HepG2 (cell line): ENCODE data around the gene LYZL2. TPM values are rescaled to one million over a fixed set of nuclear protein-coding genes. Genes with fewer than 3 reads are reported as not detected.

Experiments used
- CCAR2 ChIP-seq: fragments of 200-400 bp; formaldehyde crosslinking; optimal IDR thresholded peaks from 2 replicates; pipeline ENCODE3; 2018; ENCODE audit warnings: low read depth, mild to moderate bottlenecking, low read length, moderate library complexity
- CTCF ChIP-seq: sonication (generic); formaldehyde crosslinking; IDR thresholded peaks from 2 replicates; pipeline ENCODE4 v1.5.0; 2020; ENCODE audit warnings: mild to moderate bottlenecking, missing genetic modification reagents, moderate library complexity
- GATAD2A ChIP-seq: IDR thresholded peaks from 2 replicates; pipeline ENCODE4 v1.6.1; 2016
- HDAC1 ChIP-seq: sonication (generic); formaldehyde crosslinking; IDR thresholded peaks from 2 replicates; pipeline ENCODE4 v1.5.1; 2020; ENCODE audit warnings: mild to moderate bottlenecking, missing genetic modification reagents
- HNF4A ChIP-seq: sonication (generic); formaldehyde crosslinking; IDR thresholded peaks from 2 replicates; pipeline ENCODE4 v1.4.0; 2020; ENCODE audit warnings: missing genetic modification reagents
- ISX ChIP-seq: sonication (generic); formaldehyde crosslinking; conservative IDR thresholded peaks from 2 replicates; pipeline ENCODE4 v1.5.0; 2020; ENCODE audit warnings: missing genetic modification reagents
- MAFK ChIP-seq, 2 experiments: IDR thresholded peaks in 1 of 2; conservative IDR thresholded peaks in 1 of 2; 2 replicates each; pipeline ENCODE4 v1.6.1; 2011; ENCODE audit warnings: improper control_type of control experiment in 2 of 2, low read length in 2 of 2
- MEIS2 ChIP-seq: sonication (generic); formaldehyde crosslinking; IDR thresholded peaks from 2 replicates; pipeline ENCODE4 v1.9.0; 2021; ENCODE audit warnings: mild to moderate bottlenecking, missing genetic modification reagents
- POLR2AphosphoS2 ChIP-seq: IDR thresholded peaks from 2 replicates; pipeline ENCODE4 v1.6.1; 2011; ENCODE audit warnings: low read depth, low read length, improper control_type of control experiment
- RARA ChIP-seq: IDR thresholded peaks from 2 replicates; pipeline ENCODE4 v1.6.1; 2016; ENCODE audit warnings: missing genetic modification reagents, missing compliant biosample characterization
- RELA ChIP-seq: sonication (generic); formaldehyde crosslinking; IDR thresholded peaks from 2 replicates; pipeline ENCODE4 v1.4.0; 2020; ENCODE audit warnings: missing genetic modification reagents
- RXRA ChIP-seq: sonication (generic); formaldehyde crosslinking; IDR thresholded peaks from 2 replicates; pipeline ENCODE4 v1.5.1; 2020; ENCODE audit warnings: missing genetic modification reagents
- ZFY ChIP-seq: sonication (generic); formaldehyde crosslinking; IDR thresholded peaks from 2 replicates; pipeline ENCODE4 v1.4.0; 2020; ENCODE audit warnings: missing genetic modification reagents
- ZNF136 ChIP-seq: sonication (generic); formaldehyde crosslinking; IDR thresholded peaks from 2 replicates; pipeline ENCODE4 v1.8.1; 2022; ENCODE audit warnings: low read depth, mild to moderate bottlenecking, moderate library complexity, missing genetic modification reagents
- ZNF138 ChIP-seq: sonication (generic); formaldehyde crosslinking; IDR thresholded peaks from 2 replicates; pipeline ENCODE4 v1.5.0; 2020; ENCODE audit warnings: mild to moderate bottlenecking, low read depth, missing genetic modification reagents
- ZNF30 ChIP-seq: sonication (generic); formaldehyde crosslinking; IDR thresholded peaks from 2 replicates; pipeline ENCODE4 v1.5.0; 2020; ENCODE audit warnings: mild to moderate bottlenecking, missing genetic modification reagents
- ZSCAN20 ChIP-seq: sonication (generic); formaldehyde crosslinking; IDR thresholded peaks from 2 replicates; pipeline ENCODE4 v1.4.0; 2020; ENCODE audit warnings: missing genetic modification reagents, mild to moderate bottlenecking, borderline replicate concordance
- ZSCAN25 ChIP-seq: sonication (generic); formaldehyde crosslinking; IDR thresholded peaks from 2 replicates; pipeline ENCODE4 v1.8.0; 2022; ENCODE audit warnings: mild to moderate bottlenecking, missing genetic modification reagents
- polyA plus RNA-seq, 8 experiments: library from polyadenylated mRNA; depleted of rRNA in 3 of 8; stranded (reverse) in 7 of 8; unstranded in 1 of 8; fragments of >200 nt; fragmentation: Illumina TruSeq in 4 of 8; extraction: Trizol in 4 of 8; gene quantifications; 2 replicates each; pipeline versions ENCODE4 v1.2.1 to v1.2.3, GENCODE V29; 2011 to 2016; ENCODE audit warnings: low read depth in 4 of 8, missing spikeins in 1 of 8, mixed read lengths in 1 of 8; ENCODE audit not compliant: insufficient read depth in 1 of 8
- total RNA-seq, 5 experiments: library from RNA; depleted of rRNA; stranded (reverse); fragments of >200 nt; fragmentation: Illumina TruSeq; extraction: Trizol; gene quantifications; 2 replicates each; pipeline ENCODE4 v1.2.3, GENCODE V29; 2016; ENCODE audit warnings: low read depth in 1 of 5
- TF ChIP-seq, protein P1 (sequence below): sonication (generic); formaldehyde crosslinking; IDR thresholded peaks from 2 replicates; pipeline ENCODE4 v1.9.0; 2021; ENCODE audit warnings: missing genetic modification reagents, borderline replicate concordance
- TF ChIP-seq, protein P2 (sequence below): IDR thresholded peaks from 2 replicates; pipeline ENCODE4 v1.6.1; 2016; ENCODE audit warnings: control low read depth
- TF ChIP-seq, protein P3 (sequence below): sonication (generic); formaldehyde crosslinking; IDR thresholded peaks from 2 replicates; pipeline ENCODE4 v1.5.0; 2020; ENCODE audit warnings: mild to moderate bottlenecking, missing genetic modification reagents

LYZL2 gene
- total and polyA plus RNA-seq, 2 of the 13 experiments (the other 11 are each of a cell fraction or from before 2014, with no cell fraction given) = 0.20 to 0.63 TPM

DNA sequence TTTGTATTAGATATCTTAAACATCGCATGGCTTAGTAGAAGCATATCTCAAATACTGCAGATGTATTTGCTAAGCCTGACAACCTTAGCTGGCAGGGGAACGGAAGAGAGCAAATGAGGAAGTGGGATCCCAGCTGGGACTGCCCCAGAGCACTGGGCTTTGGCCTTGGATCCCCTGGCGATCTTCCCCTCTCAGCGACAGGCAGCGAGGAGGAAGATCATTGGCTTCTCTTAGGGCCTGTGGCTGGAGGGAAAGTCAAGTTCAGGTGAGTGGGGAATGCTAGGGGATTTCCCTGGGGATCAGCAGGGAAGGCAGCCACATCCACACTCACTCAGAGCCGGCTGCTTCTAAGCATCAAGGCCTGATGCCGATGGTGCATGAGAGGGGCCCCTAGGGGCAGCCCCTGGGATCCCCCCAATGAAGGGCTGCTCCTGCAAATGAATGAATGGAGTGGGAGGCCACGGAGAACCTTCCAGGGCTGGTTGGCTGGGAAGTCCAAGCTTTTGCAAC, 42.0 kb downstream of the LYZL2 start (continued):
- TF ChIP-seq GATAD2A (CRISPR knock-in tag) (peak; percentile 19; the same call in 1 of the 2 replicates), CTCF (peak; percentile 41; the same call in 1 of the 2 replicates), ZSCAN20 (CRISPR knock-in tag) (no peak), ZSCAN25 (CRISPR knock-in tag) (no peak), HDAC1 (CRISPR knock-in tag) (0 out of 2 replicates have a peak, but pooled peaks have one; percentile 22), ZNF30 (CRISPR knock-in tag) (no peak), ZNF138 (CRISPR knock-in tag) (no peak), MEIS2 (CRISPR knock-in tag) (peak; percentile 9; the same call in 1 of the 2 replicates), RXRA (CRISPR knock-in tag) (peak; percentile 90), RELA (CRISPR knock-in tag) (peak; percentile 100), POLR2AphosphoS2 (no peak), ZFY (CRISPR knock-in tag) (0 out of 2 replicates have a peak, but pooled peaks have one; percentile 29), RARA (peak; percentile 91), HNF4A (CRISPR knock-in tag) (peak; percentile 27; the same call in 1 of the 2 replicates), CCAR2 (no peak), ISX (CRISPR knock-in tag) (no peak), ZNF136 (no peak), MAFK (conservative IDR thresholded peaks at IDR 0.05 in 1 of 2, IDR thresholded peaks at IDR 0.05 in 1 of 2; ENCODE audit: low read length in 2 of 2) (no peak)
- TF ChIP-seq, protein P1, sequence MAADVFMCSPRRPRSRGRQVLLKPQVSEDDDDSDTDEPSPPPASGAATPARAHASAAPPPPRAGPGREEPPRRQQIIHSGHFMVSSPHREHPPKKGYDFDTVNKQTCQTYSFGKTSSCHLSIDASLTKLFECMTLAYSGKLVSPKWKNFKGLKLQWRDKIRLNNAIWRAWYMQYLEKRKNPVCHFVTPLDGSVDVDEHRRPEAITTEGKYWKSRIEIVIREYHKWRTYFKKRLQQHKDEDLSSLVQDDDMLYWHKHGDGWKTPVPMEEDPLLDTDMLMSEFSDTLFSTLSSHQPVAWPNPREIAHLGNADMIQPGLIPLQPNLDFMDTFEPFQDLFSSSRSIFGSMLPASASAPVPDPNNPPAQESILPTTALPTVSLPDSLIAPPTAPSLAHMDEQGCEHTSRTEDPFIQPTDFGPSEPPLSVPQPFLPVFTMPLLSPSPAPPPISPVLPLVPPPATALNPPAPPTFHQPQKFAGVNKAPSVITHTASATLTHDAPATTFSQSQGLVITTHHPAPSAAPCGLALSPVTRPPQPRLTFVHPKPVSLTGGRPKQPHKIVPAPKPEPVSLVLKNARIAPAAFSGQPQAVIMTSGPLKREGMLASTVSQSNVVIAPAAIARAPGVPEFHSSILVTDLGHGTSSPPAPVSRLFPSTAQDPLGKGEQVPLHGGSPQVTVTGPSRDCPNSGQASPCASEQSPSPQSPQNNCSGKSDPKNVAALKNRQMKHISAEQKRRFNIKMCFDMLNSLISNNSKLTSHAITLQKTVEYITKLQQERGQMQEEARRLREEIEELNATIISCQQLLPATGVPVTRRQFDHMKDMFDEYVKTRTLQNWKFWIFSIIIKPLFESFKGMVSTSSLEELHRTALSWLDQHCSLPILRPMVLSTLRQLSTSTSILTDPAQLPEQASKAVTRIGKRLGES (CRISPR knock-in tag) = no peak
- TF ChIP-seq, protein P2, sequence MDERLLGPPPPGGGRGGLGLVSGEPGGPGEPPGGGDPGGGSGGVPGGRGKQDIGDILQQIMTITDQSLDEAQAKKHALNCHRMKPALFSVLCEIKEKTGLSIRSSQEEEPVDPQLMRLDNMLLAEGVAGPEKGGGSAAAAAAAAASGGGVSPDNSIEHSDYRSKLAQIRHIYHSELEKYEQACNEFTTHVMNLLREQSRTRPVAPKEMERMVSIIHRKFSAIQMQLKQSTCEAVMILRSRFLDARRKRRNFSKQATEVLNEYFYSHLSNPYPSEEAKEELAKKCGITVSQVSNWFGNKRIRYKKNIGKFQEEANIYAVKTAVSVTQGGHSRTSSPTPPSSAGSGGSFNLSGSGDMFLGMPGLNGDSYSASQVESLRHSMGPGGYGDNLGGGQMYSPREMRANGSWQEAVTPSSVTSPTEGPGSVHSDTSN (CRISPR knock-in tag) = no peak
- TF ChIP-seq, protein P3, sequence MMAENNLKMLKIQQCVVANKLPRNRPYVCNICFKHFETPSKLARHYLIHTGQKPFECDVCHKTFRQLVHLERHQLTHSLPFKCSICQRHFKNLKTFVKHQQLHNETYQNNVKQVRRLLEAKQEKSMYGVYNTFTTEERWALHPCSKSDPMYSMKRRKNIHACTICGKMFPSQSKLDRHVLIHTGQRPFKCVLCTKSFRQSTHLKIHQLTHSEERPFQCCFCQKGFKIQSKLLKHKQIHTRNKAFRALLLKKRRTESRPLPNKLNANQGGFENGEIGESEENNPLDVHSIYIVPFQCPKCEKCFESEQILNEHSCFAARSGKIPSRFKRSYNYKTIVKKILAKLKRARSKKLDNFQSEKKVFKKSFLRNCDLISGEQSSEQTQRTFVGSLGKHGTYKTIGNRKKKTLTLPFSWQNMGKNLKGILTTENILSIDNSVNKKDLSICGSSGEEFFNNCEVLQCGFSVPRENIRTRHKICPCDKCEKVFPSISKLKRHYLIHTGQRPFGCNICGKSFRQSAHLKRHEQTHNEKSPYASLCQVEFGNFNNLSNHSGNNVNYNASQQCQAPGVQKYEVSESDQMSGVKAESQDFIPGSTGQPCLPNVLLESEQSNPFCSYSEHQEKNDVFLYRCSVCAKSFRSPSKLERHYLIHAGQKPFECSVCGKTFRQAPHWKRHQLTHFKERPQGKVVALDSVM (CRISPR knock-in tag) = no peak
